Karpas-422 (cell line): ENCODE results near the gene KIFC1. TPM values are rescaled to one million over a fixed set of nuclear protein-coding genes. Genes with fewer than 3 reads are reported as not detected.

Experiments used
- DNase-seq: peaks from one replicate; pipeline ENCODE4 v3.0.0-alpha.2; 2015
- H2AFZ ChIP-seq: fragments of 200-600 bp; sonication (generic); 2 replicates; pipeline ENCODE4 v1.6.1; 2014; ENCODE audit warnings: antibody characterized with exemption, low read length, mixed read lengths
- H3K27ac ChIP-seq: fragments of 200-600 bp; sonication (generic); 2 replicates; pipeline ENCODE4 v1.5.1; 2014; ENCODE audit warnings: mild to moderate bottlenecking, low read length, moderate library complexity
- H3K27me3 ChIP-seq: fragments of 200-600 bp; sonication (generic); 2 replicates; pipeline ENCODE4 v1.6.1; 2014; ENCODE audit warnings: low read length, mixed read lengths
- H3K36me3 ChIP-seq: fragments of 200-600 bp; sonication (generic); 2 replicates; pipeline ENCODE4 v1.6.1; 2014; ENCODE audit warnings: low read length, mixed read lengths; ENCODE audit not compliant: insufficient read depth
- H3K4me1 ChIP-seq: fragments of 200-600 bp; sonication (generic); 2 replicates; pipeline ENCODE4 v1.6.1; 2014; ENCODE audit warnings: mild to moderate bottlenecking, low read length, mixed read lengths
- H3K4me2 ChIP-seq: fragments of 200-600 bp; sonication (generic); 2 replicates; pipeline ENCODE4 v1.6.1; 2014; ENCODE audit warnings: low read length, low read depth, mild to moderate bottlenecking; ENCODE audit not compliant: poor library complexity, severe bottlenecking
- H3K4me3 ChIP-seq: fragments of 200-600 bp; sonication (generic); 2 replicates; pipeline ENCODE4 v1.5.1; 2014; ENCODE audit warnings: mild to moderate bottlenecking, antibody characterized with exemption, low read length, mixed read lengths
- H3K79me2 ChIP-seq: fragments of 200-600 bp; sonication (generic); 2 replicates; pipeline ENCODE4 v1.6.1; 2014; ENCODE audit warnings: mild to moderate bottlenecking, low read length, mixed read lengths
- H3K9ac ChIP-seq: fragments of 200-600 bp; sonication (generic); 2 replicates; pipeline ENCODE4 v1.6.0; 2014; ENCODE audit warnings: low read length
- H3K9me2 ChIP-seq: fragments of 200-600 bp; sonication (generic), shearing (Covaris generic); replicated peaks from 2 replicates; pipeline ENCODE4 v1.6.0; 2014; ENCODE audit warnings: mild to moderate bottlenecking, low read length, moderate library complexity; ENCODE audit not compliant: insufficient read depth
- H3K9me3 ChIP-seq: fragments of 300-700, 200-600 bp; sonication (generic); 2 replicates; pipeline ENCODE4 v1.6.1; 2014; ENCODE audit warnings: low read length, mixed read lengths
- H4K20me1 ChIP-seq: fragments of 200-600 bp; sonication (generic); 2 replicates; pipeline ENCODE4 v1.6.1; 2014; ENCODE audit warnings: mild to moderate bottlenecking, antibody characterized with exemption, low read length, low read depth; ENCODE audit not compliant: insufficient read depth
- total RNA-seq: library from RNA; depleted of rRNA; stranded (reverse); fragments of >200 nt; shearing (Covaris generic); gene quantifications from 2 replicates; pipeline ENCODE4 v1.2.3, GENCODE V29; 2014; ENCODE audit warnings: low replicate concordance

The KIFC1 gene
- total RNA-seq, 1 experiment from 2014 or later, result 42.8 TPM

DNA sequence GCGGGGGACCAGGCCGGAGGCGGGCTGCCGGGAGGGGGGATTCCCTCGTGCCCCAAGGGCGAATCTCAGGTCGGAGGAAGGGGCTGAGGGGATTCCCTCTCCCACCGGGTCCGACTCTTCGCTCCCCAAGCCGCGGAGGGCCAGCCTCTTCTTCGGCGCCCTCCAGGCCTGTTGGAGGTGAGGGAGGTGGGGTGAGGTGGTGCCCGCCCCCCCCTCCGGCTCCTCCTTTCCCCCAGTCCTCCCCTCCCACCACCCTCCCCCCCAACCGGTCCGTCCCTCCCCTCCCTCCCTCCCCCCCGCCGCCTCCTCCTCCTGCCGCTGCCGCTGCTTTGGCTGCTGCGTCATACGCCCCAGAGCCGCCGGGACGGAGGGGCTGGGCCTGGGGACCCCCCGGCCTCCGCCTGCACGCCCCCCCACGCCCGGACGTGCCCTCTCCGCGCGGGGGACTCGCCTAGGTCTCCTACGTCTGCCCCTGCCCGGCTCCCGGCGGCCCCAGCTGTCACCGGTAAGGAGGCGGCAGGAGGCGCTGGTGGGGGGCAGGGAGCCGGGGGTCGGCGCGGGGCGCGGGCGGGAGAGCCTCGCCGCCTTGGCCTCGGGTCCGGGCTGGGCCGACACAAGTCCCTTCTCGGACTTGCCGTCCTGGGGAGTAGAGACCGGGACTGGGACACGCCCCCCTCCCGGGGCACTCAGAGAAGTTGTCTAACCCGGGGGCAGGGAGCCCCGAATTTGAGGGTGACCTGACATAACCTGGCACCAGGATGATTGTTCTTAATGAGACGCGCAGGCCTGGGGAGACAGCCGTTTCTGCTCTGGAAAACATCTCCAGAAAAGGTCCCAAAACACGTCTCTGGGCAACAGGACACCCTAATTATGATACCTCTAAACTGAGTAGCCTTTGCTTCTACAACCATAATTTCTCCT, 19.3 kb downstream of the KIFC1 start, which contains the start of gene PHF1:
TSS of gene PHF1 (plus strand) at position 304 of the 921 bp plus-strand sequence. CDS start 1,250 bp downstream, outside the sequence.
- H3K4me3 ChIP-seq, result peak within 1 kb of the TSS; percentile 83
- peak; percentile 56 for DNase-seq
- peak within 1 kb of the TSS; percentile 82 for H3K9ac ChIP-seq
- H2AFZ ChIP-seq, result peak within 1 kb of the TSS; percentile 82; the same call in 1 of the 2 replicates
- peak within 1 kb of the TSS; percentile 74 for H3K27ac ChIP-seq
- no peaks in the 10 kb centered on the region for H4K20me1 ChIP-seq
- H3K36me3 ChIP-seq, result peaks cover 16% of the 10 kb centered on the region; the same call in 1 of the 2 replicates
- no peaks in the 10 kb centered on the region for H3K9me2 ChIP-seq
- H3K79me2 ChIP-seq, result peaks cover 19% of the 10 kb centered on the region
- H3K4me2 ChIP-seq, result peak within 1 kb of the TSS; percentile 84
- no peaks in the 10 kb centered on the region for H3K9me3 ChIP-seq
- no peaks in the 10 kb centered on the region for H3K27me3 ChIP-seq
- peaks cover 44% of the 10 kb centered on the region for H3K4me1 ChIP-seq

DNA sequence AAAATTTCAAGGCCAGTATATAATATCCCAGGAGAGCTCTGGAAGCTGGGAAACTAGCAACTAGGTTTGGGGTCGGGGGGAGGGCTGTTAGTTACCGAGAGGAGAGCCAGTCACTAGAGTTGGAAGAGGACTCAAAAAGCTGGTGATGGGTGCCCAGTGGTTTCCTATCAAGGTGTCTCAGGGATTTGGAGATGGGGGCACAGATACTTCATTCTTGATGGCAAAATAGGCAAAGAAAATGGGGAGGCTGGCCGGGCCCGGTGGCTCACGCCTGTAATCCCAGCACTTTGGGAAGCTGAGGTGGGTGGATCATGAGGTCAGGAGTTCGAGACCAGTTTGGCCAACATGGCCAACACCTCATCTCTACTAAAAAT, 20.0 kb downstream of the KIFC1 start:
- Histone ChIP-seq H3K27me3 (no peaks in the 10 kb centered on the region), H2AFZ (no peak overlapping the region), H3K36me3 (peaks cover 10% of the 10 kb centered on the region; the same call in 1 of the 2 replicates), H3K27ac (peak overlapping the region; percentile 34), H3K9me3 (no peaks in the 10 kb centered on the region), H3K9me2 (no peaks in the 10 kb centered on the region), H3K4me3 (peak overlapping the region; percentile 83), H3K9ac (peak overlapping the region; percentile 82), H3K4me2 (peak overlapping the region; percentile 84), H3K79me2 (peaks cover 26% of the 10 kb centered on the region), H3K4me1 (peaks cover 50% of the 10 kb centered on the region), H4K20me1 (no peaks in the 10 kb centered on the region)
- peak; percentile 42 for DNase-seq

DNA sequence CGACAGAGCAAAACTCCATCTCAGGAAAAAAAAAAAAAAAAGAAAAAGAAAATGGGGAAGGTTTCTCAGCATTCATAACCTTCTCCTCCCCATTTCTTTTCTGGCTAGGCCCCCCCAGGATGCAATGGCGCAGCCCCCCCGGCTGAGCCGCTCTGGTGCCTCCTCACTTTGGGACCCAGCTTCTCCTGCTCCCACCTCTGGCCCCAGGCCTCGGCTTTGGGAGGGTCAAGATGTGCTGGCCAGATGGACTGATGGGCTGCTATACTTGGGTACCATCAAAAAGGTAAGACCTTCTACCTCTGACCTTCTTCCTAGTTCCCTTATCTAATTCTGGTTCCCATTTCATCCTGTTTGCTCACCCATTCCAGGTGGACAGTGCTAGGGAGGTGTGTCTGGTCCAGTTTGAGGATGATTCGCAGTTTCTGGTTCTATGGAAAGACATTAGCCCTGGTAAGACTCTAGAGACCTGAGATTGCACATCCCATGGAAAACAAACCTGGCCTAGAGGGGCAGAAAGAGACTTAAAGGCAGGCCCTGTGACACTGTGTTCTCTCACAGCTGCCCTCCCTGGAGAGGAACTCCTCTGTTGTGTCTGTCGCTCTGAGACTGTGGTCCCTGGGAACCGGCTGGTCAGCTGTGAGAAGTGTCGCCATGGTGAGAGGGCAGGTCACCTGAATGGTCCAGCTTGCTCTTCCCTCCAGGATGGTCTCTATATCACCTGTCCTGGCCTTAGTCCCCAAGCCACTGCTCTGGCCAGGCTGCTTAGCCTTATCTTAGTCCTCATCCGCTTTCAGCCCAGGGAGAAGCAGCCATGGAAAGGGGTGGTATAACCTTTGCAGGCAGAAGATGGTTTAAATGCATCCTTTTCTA, 20.8 kb downstream of the KIFC1 start:
- Histone ChIP-seq H3K4me1 (peaks cover 58% of the 10 kb centered on the region), H2AFZ (no peak overlapping the region), H3K9ac (0 out of 2 replicates have a peak overlapping the region, but pooled peaks have one; percentile 35), H3K9me3 (no peaks in the 10 kb centered on the region), H3K4me2 (peak overlapping the region; percentile 84), H4K20me1 (no peaks in the 10 kb centered on the region), H3K9me2 (no peaks in the 10 kb centered on the region), H3K36me3 (peaks cover 7% of the 10 kb centered on the region; the same call in 1 of the 2 replicates), H3K79me2 (peaks cover 33% of the 10 kb centered on the region), H3K27ac (no peak overlapping the region), H3K27me3 (no peaks in the 10 kb centered on the region), H3K4me3 (no peak overlapping the region)
- peak; percentile 45 for DNase-seq

DNA sequence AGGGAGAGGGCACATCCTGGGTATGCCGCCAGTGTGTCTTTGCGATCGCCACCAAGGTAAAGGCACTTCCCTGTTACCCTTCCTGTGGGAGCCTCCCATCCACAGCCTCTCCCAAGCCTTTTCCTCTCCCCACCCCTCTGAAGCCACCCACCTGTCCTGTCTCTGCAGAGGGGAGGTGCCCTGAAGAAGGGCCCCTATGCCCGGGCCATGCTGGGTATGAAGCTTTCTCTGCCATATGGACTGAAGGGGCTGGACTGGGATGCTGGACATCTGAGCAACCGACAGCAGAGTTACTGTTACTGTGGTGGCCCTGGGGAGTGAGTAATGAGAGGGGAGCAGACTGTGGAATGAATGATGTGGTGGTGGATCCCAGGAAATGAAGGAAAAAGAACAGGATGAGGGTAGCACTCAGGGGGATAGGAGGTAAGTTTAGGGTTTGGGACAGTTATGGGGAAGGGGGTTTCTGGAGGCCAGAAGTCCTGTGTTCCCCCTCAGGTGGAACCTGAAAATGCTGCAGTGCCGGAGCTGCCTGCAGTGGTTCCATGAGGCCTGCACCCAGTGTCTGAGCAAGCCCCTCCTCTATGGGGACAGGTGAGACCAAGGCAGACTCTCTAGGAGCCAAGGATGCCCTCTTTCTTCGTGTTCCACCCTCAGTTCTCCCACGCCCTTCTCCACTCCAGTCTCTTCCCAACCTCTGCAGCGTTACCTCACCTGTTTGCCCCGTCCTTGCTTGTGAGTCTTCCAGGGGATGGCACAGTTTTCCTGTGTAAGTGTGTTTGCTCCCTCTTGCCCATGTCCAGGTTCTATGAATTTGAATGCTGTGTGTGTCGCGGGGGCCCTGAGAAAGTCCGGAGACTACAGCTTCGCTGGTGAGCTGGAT, 21.9 kb downstream of the KIFC1 start:
- Histone ChIP-seq H3K79me2 (peaks cover 37% of the 10 kb centered on the region), H3K9me3 (no peaks in the 10 kb centered on the region), H3K27me3 (no peaks in the 10 kb centered on the region), H3K9me2 (no peaks in the 10 kb centered on the region), H3K4me3 (no peak overlapping the region), H3K36me3 (peaks cover 5% of the 10 kb centered on the region; the same call in 1 of the 2 replicates), H3K9ac (no peak overlapping the region), H2AFZ (no peak overlapping the region), H3K4me2 (no peak overlapping the region), H3K4me1 (peaks cover 63% of the 10 kb centered on the region), H3K27ac (no peak overlapping the region), H4K20me1 (no peaks in the 10 kb centered on the region)
- no peak for DNase-seq

DNA sequence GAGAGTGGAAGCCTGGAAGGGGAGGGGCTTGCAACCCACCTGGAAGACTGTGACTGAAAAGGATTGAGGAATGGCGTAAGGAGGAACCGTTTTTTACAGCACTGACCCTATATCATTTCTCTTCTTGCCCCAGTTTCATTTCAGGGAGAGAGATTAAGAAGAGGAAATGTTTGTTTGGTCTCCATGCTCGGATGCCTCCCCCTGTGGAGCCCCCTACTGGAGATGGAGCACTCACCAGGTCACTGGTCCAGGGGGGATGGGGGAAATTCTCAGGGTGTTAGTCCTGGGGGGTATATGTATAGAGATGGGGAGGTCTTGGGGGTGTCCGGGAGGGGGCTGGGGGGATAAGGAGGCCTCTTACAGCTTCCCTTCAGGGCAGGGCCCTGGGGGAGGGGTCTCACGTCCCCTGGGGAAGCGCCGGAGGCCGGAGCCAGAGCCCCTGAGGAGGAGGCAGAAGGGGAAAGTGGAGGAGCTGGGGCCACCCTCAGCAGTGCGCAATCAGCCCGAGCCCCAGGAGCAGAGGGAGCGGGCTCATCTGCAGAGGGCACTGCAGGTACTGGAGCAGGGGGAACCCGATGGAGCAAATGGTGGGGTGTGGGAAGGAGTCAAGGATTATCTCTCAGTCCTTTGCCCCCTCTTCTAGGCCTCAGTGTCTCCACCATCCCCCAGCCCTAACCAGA, 23.1 kb downstream of the KIFC1 start:
- no peaks in the 10 kb centered on the region for H3K9me2 ChIP-seq
- no peak overlapping the region for H3K4me3 ChIP-seq
- H3K9ac ChIP-seq, result no peak overlapping the region
- H3K27me3 ChIP-seq, result no peaks in the 10 kb centered on the region
- H3K36me3 ChIP-seq, result peaks cover 5% of the 10 kb centered on the region; the same call in 1 of the 2 replicates
- peak; percentile 81 for DNase-seq
- peak overlapping the region; percentile 29; the same call in 1 of the 2 replicates for H3K27ac ChIP-seq
- H3K4me2 ChIP-seq, result peak overlapping the region; percentile 85
- H4K20me1 ChIP-seq, result no peaks in the 10 kb centered on the region
- peaks cover 37% of the 10 kb centered on the region for H3K79me2 ChIP-seq
- no peaks in the 10 kb centered on the region for H3K9me3 ChIP-seq
- H3K4me1 ChIP-seq, result peaks cover 66% of the 10 kb centered on the region
- H2AFZ ChIP-seq, result no peak overlapping the region

DNA sequence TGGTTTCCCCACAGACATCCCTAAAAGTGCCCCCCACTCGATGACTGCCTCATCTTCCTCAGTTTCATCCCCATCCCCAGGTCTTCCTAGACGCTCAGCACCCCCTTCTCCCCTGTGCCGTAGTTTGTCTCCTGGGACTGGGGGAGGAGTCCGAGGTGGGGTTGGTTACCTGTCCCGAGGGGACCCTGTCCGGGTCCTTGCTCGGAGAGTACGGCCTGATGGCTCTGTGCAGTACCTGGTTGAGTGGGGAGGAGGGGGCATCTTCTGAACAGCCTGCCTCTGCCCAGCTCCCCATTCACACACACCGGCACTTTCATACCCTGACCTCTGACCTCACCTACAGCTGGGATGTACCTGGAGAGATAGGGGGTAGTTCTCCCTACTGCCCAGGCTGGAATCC, 24.2 kb downstream of the KIFC1 start:
- H3K9me3 ChIP-seq, result no peaks in the 10 kb centered on the region

More for the DNA sequence above, 24.2 kb downstream of the KIFC1 start:
- Histone ChIP-seq H3K4me2 (peak overlapping the region; percentile 85), H3K79me2 (peaks cover 37% of the 10 kb centered on the region), H3K27me3 (no peaks in the 10 kb centered on the region), H3K4me1 (peaks cover 63% of the 10 kb centered on the region), H3K9ac (peak overlapping the region; percentile 77), H4K20me1 (no peaks in the 10 kb centered on the region), H2AFZ (no peak overlapping the region), H3K9me2 (no peaks in the 10 kb centered on the region), H3K4me3 (peak overlapping the region; percentile 69), H3K36me3 (peaks cover 5% of the 10 kb centered on the region; the same call in 1 of the 2 replicates), H3K27ac (peak overlapping the region; percentile 49)
- no peak for DNase-seq
